Progenitor cell of endocrine pancreas (in vitro differentiated cells): ENCODE measurements around the gene FXN. TPM values are rescaled to one million over a fixed set of nuclear protein-coding genes. Genes with fewer than 3 reads are reported as not detected.
A peak's percentile ranks its signal among the peaks of the same experiment; 100 is the strongest.

Source experiments
- DNase-seq: peaks from one replicate; pipeline ENCODE4 v3.0.0; 2021; ENCODE audit warnings: low spot score; ENCODE audit not compliant: unreplicated experiment
- H3K27ac Mint-ChIP-seq: 2 replicates; pipeline ENCODE4 v1.8.0; 2021; ENCODE audit warnings: mild to moderate bottlenecking, moderate library complexity, mixed read lengths
- H3K27me3 Mint-ChIP-seq: 2 replicates; pipeline ENCODE4 v1.8.0; 2021; ENCODE audit warnings: mixed read lengths
- H3K36me3 Mint-ChIP-seq: 2 replicates; pipeline ENCODE4 v1.8.0; 2022; ENCODE audit warnings: mixed read lengths; ENCODE audit not compliant: insufficient read depth
- H3K4me1 Mint-ChIP-seq: 2 replicates; pipeline ENCODE4 v1.8.0; 2021; ENCODE audit warnings: low read depth, mixed read lengths
- H3K4me3 Mint-ChIP-seq: 2 replicates; pipeline ENCODE4 v1.8.0; 2021; ENCODE audit warnings: low read depth, mild to moderate bottlenecking, moderate library complexity, mixed read lengths
- H3K9me3 Mint-ChIP-seq: 2 replicates; pipeline ENCODE4 v1.8.0; 2021; ENCODE audit warnings: low read depth, mixed read lengths
- total RNA-seq: library from RNA; stranded (reverse); gene quantifications from 2 replicates; pipeline ENCODE4 v1.2.1, GENCODE V29; 2021
- TF ChIP-seq, protein P1 (sequence below): fragments of 200-600 bp; sonication (generic); IDR thresholded peaks from one replicate; pipeline ENCODE4 v1.5.0; 2021; ENCODE audit warnings: antibody characterized with exemption, mild to moderate bottlenecking; ENCODE audit not compliant: unreplicated experiment

Gene FXN
- total RNA-seq, 1 donor from 2014 or later, result 25.7 TPM

DNA sequence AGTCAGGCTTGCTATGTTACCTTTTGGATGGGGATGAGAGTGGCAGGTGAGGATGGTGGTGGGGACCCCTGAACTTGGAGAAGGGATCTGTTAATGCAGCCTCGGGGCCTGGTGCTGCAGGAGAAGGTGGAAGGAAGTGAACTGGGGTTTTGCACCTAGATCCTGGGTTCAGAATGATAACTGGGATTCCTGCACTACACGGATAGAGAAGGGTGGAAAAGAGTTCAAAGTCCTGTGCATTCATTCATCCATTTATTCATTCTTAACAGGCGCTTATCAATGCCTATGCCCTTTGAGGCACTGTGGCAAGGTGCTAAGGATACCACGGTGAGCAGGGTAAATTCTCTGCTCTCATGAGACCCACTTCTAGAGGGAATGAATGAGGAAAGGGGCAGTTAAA lies 96.8 kb downstream of the FXN start:
- Mint-ChIP-seq H3K27ac (peak overlapping the region; percentile 77), H3K36me3 (peaks cover 21% of the 10 kb centered on the region), H3K4me3 (no peak overlapping the region), H3K4me1 (peaks cover 47% of the 10 kb centered on the region), H3K27me3 (no peaks in the 10 kb centered on the region), H3K9me3 (no peaks in the 10 kb centered on the region)
- TF ChIP-seq, protein P1, sequence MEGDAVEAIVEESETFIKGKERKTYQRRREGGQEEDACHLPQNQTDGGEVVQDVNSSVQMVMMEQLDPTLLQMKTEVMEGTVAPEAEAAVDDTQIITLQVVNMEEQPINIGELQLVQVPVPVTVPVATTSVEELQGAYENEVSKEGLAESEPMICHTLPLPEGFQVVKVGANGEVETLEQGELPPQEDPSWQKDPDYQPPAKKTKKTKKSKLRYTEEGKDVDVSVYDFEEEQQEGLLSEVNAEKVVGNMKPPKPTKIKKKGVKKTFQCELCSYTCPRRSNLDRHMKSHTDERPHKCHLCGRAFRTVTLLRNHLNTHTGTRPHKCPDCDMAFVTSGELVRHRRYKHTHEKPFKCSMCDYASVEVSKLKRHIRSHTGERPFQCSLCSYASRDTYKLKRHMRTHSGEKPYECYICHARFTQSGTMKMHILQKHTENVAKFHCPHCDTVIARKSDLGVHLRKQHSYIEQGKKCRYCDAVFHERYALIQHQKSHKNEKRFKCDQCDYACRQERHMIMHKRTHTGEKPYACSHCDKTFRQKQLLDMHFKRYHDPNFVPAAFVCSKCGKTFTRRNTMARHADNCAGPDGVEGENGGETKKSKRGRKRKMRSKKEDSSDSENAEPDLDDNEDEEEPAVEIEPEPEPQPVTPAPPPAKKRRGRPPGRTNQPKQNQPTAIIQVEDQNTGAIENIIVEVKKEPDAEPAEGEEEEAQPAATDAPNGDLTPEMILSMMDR, result no peak
- no peak for DNase-seq

DNA sequence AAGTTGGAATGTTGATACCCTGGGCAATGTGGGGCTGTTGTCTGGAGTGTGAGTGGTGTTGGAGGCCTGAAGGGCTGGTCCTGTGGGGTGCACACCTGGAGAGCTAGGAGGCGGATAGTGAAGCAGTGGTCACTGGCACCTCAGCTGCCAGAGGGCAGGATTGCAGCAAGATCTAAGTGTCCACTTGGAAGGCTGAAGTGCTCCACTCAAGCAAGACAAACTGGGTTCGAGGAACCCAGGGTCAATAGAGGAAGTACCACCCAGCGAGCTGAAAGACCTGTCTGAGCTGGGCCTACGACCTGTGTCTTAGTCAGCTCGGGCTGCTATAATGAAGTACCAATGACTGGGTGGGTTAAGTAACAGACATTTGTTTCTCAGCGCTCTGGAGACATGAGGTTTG lies 98.9 kb downstream of the FXN start:
- peaks cover 30% of the 10 kb centered on the region for H3K36me3 Mint-ChIP-seq
- TF ChIP-seq, protein P1, result no peak
- peaks cover 45% of the 10 kb centered on the region for H3K4me1 Mint-ChIP-seq
- H3K9me3 Mint-ChIP-seq, result no peaks in the 10 kb centered on the region
- H3K4me3 Mint-ChIP-seq, result no peak overlapping the region
- no peak for DNase-seq
- H3K27ac Mint-ChIP-seq, result peak overlapping the region; percentile 80
- H3K27me3 Mint-ChIP-seq, result no peaks in the 10 kb centered on the region

DNA sequence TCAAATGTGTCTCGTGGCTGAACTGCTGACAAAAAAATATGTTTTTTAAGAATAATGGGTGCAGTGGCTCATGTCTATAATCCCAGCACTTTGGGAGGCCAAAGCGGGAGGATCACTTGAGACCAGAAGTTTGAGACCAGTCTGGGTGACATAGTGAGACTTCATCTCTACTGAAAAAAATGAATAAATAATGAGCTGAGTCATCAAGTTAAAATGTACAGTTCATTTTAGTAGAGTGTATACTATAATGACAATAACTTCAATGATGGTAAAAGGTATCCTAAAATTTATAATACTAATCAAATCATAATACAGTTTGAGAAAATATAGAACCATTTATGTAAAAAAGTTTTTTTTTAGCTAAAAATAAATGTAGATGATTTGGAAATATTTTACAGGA lies 100.6 kb downstream of the FXN start:
- Mint-ChIP-seq H3K36me3 (peaks cover 30% of the 10 kb centered on the region), H3K27ac (peak overlapping the region; percentile 54), H3K27me3 (no peaks in the 10 kb centered on the region), H3K4me3 (no peak overlapping the region), H3K9me3 (no peaks in the 10 kb centered on the region), H3K4me1 (peaks cover 32% of the 10 kb centered on the region)
- TF ChIP-seq, protein P1, result no peak
- no peak for DNase-seq

DNA sequence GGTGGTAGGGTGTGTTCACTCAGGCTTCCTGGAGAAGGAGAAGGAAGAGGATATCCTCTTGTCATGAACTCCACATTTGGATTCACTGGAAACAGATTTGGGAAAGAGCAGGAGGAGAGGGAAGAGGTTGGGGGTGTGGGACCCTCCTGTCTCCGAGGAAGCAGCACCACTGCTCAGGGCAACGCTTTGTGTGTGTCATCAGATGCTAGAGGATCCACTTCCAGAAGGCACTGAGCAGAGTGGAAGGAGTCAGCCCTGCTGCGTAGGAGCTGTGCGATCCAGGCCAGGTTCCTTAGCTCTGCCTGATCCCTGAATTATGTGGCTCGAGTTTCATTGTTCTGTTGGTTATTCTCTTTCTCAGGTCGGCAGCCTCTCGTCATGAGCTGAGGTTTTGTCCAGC lies 101.2 kb downstream of the FXN start:
- H3K27ac Mint-ChIP-seq, result peak overlapping the region; percentile 70
- TF ChIP-seq, protein P1, result no peak

DNA sequence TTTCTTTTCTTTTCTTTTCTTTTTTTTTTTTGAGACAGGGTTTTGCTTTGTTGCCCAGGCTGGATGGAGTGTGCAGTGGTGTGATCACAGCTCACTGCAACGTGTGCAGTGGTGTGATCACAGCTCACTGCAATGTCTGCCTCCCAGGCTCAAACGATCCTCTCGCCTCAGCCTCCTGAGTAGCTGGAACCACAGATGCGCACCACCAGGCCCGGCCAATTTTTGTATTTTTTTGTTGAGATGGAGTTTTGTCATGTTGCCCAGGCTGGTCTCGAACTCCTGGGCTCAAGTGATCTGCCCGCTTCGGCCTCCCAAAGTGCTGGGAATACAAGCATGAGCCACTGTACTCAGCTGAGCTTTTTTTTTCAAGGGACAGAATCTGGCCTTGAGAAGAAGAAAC lies 101.8 kb downstream of the FXN start:
- DNase-seq, result no peak
- TF ChIP-seq, protein P1, result no peak
- H3K27ac Mint-ChIP-seq, result no peak overlapping the region
- peaks cover 25% of the 10 kb centered on the region for H3K4me1 Mint-ChIP-seq
- H3K36me3 Mint-ChIP-seq, result peaks cover 33% of the 10 kb centered on the region
- H3K9me3 Mint-ChIP-seq, result no peaks in the 10 kb centered on the region
- no peaks in the 10 kb centered on the region for H3K27me3 Mint-ChIP-seq
- H3K4me3 Mint-ChIP-seq, result no peak overlapping the region

More for the DNA sequence above, 101.2 kb downstream of the FXN start:
- peaks cover 26% of the 10 kb centered on the region for H3K4me1 Mint-ChIP-seq
- peaks cover 31% of the 10 kb centered on the region for H3K36me3 Mint-ChIP-seq
- H3K9me3 Mint-ChIP-seq, result no peaks in the 10 kb centered on the region
- H3K4me3 Mint-ChIP-seq, result no peak overlapping the region
- H3K27me3 Mint-ChIP-seq, result no peaks in the 10 kb centered on the region
- DNase-seq, result no peak
